NCI-H748 (cell line): Measurements from ENCODE around the gene PADI3.
"Not testable (repeated sequence)": the region's sequence is repeated elsewhere in the genome, so short reads cannot be mapped to it uniquely, and the experiment has no call there.

Source experiments
- DNase-seq: peaks from one replicate; lab custom pipeline; 2025; ENCODE audit not compliant: unreplicated experiment; lab: John Stamatoyannopoulos, UW

The PADI3 gene

GRCh38 chr1:17321857-17322390, 73.0 kb downstream of the PADI3 start:
- DNase-seq = not testable (repeated sequence)

- DNase-seq = no peak
These were observed 80.0 kb downstream of the PADI3 start for GRCh38 chr1:17328855-17329254.

GRCh38 chr1:17329610-17330009, 80.7 kb downstream of the PADI3 start:
- DNase-seq = no peak

- DNase-seq = no peak
These were observed 82.0 kb downstream of the PADI3 start for GRCh38 chr1:17330856-17331255.

- DNase-seq = no peak
These were observed 84.2 kb downstream of the PADI3 start for GRCh38 chr1:17333081-17333480.
